ENCODE measurements around the gene TTLL13.
"Not testable (repeated sequence)": the region's sequence is repeated elsewhere in the genome, so short reads cannot be mapped to it uniquely, and the experiment has no call there.

Gene TTLL13

DNA sequence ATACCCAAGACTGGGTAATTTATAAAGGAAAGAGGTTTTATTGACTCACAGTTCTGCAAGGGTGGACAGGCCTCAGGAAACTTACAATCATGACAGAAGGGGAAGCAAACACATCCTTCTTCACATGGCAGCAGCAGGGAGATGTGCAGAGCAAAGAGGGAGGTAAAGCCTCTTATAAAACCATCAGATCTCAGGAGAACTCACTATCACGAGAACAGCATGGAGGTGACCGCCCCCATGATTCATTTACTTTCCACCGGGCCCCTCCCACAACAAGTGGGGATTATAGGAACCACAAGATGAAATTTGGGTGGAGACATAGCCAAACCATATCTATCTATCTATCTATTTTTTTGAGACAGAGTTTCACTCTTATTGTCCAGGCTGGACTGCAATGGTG is 10.0 kb upstream of the TTLL13 start:
- no peak for DNase-seq

- peak in 1 of 14 donors; percentile 11 for DNase-seq
Measured at GRCh38 chr15:90240856-90241255, 8.5 kb upstream of the TTLL13 start.

- DNase-seq: no peak
Measured at GRCh38 chr15:90241343-90242192, 7.8 kb upstream of the TTLL13 start.

DNA sequence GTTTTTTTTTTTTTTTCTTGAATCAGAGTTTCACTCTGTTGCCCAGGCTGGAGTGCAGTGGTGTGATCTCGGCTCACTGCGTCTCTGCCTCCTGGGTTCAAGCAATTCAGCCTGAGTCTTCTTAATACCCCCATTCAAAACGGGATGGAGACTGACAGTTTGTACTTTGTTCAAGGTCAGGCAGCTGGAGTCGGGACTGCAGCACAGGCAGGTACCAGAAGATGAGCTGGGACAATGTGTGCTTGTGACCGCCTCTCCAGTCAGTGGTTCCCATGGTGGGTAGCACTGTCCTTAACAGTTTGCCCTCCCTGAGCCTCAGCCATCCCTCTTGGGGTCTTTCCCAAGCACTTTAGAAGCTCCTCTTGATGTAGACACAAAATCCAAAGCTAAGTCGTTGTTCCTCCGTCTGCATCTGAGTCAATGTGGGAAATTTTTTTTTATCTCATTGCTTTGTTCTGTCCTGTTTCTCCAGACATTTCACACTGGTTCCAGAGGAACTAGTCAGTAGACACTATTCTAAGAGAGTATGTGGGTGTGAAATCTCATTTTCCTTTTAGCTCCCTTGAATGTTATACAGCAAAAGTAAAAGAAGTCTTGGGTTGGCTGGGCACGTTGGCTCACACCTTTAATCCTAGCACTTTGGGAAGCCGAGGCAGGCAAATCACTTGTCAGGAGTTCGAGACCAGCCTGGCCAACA is 5.3 kb upstream of the TTLL13 start:
- DNase-seq: no peak

GRCh38 chr15:90248789-90249202 is 560 bp upstream of the TTLL13 start:
- DNase-seq: no peak

- DNase-seq: no peak
Measured at GRCh38 chr15:90257776-90258175, 8.4 kb downstream of the TTLL13 start.

GRCh38 chr15:90259524-90259923 is 10.2 kb downstream of the TTLL13 start:
- DNase-seq: no peak

DNA sequence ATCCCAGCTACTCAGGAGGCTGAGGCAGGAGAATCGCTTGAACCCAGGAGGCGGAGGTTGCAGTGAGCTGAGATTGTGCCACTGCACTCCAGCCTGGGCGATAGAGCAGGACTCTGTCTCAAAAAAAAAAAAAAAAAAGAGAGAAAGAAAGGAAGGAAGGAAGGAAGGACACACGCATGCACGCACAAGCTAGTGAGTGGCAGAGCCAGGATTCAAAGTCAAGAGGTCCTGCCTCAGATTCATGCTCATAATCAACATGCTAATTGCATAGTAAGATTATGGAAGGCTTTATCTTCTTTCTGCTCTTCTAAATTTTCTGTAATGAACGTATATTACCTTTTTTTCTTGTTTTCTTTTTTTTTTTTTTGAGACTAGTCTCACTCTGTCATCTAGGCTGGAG is 11.4 kb downstream of the TTLL13 start:
- not testable (repeated sequence) for DNase-seq

DNA sequence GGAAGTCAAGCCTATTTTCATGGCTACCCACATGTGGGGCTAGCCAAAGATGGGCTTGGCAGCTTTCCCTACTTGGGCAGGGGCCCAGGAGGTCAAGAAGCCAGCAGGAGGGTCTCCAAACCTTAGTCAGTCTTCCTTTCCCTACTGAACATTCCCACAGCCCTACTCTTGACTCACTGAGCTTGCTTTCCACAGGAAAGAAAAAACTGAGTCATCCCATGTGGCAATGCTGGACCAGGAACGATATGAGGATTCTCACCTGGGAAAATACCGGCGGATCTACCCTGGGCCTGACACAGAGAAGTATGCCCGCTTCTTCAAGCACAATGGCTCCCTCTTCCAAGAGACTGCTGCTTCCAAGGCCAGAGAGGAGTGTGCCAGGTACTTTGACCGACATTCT is 12.5 kb downstream of the TTLL13 start:
- peak in 1 of 14 donors; percentile 13 for DNase-seq

- DNase-seq: no peak
Measured at GRCh38 chr15:90262426-90262825, 13.1 kb downstream of the TTLL13 start.

DNA sequence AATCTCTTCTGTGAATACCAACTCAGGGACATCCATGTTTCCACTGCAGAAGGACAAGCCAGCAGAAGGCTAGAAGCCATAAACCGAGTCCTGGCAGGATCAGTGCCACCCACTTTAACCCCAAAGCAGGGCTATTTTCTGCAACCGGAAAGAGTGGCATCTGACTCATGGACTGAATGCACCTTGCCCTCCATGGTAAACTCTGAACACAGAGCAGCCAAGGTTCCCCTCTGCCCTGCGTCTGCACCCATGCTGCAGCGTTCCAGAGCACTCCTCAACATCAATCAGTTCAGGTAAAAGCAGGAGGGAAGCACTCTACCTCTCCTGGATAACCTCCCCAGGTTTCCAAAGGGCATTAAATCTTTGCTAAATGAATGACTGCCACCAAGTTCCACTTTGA is 15.3 kb downstream of the TTLL13 start:
- no peak for DNase-seq

GRCh38 chr15:90265271-90266060 is 16.1 kb downstream of the TTLL13 start, which contains the start of gene NGRN:
Gene NGRN (plus strand): TSS chr15:90265672. CDS start chr15:90265713, 41 bp downstream.
- DNase-seq: peak; percentile 60 to 96 (median 91)

GRCh38 chr15:90266061-90266431 is 16.7 kb downstream of the TTLL13 start:
- peak in 7 of 14 donors; percentile 29 to 77 (median 60) for DNase-seq

DNA sequence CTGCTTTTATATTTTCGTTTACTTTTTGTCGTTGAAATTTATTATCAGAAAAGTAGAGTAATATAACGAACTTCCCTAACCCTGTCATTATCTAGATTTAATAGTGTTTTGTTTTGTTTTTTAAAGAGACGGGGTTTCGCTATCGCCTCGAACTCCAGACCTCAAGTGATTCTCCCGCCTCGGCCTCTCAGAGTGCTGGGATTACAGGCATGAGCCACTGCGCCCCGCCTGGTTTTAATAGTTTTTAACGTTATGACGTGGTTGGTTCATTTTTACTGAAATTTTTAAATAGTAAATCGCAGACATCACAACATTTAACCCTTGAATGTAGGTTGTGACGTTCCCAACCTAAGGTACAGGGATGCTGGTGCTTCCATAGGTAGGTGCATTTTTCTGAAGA is 17.1 kb downstream of the TTLL13 start:
- DNase-seq: no peak

DNA sequence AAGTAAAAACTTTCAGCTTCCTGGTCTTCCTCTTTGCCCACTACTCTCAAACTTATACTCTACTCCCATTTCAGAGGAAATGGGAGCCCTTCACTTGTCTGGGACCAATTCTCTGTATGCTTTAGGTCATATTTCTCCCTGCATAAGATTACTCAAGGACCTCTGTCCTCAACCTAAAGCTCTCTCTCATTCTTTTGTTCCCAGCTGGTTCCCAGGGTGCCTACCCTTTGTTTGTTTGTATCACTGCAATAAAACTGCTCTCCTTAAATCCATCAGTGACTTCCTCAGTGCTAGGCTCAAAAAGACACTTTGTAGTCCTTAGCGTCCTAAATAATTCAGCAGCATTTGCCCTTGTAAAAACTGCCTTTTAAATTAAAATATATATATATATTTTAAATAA is 19.1 kb downstream of the TTLL13 start:
- DNase-seq: no peak

DNA sequence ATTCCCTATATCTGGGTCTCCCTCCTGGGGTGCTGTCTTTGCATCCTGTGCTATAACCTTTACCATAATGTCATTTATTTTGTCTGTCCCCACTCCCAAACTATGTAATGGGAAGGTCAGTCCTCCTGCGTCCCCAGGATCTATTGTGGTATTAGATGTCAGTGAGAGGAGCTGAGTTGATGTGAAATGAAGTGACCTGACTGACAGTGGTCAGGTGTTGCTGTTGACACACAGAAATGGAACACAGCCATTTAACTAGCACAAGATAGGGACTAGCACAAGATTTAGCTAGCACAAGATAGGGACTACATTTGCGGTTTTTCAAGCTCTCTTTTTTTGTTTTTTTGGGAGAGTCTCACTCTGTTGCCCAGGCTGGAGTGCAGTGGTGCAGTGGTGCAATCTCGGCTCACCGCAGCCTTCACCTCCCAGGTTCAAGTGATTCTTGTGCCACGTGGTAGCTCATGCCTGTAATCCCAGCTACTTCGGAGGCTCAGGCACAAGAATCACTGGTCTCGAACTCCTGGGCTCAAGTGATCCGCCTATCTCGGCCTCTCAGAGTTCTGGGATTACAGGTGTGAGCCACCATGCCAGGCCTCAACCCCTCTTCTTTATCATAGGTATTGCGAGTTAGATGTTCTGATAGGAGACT is 21.3 kb downstream of the TTLL13 start:
- no peak for DNase-seq

DNA sequence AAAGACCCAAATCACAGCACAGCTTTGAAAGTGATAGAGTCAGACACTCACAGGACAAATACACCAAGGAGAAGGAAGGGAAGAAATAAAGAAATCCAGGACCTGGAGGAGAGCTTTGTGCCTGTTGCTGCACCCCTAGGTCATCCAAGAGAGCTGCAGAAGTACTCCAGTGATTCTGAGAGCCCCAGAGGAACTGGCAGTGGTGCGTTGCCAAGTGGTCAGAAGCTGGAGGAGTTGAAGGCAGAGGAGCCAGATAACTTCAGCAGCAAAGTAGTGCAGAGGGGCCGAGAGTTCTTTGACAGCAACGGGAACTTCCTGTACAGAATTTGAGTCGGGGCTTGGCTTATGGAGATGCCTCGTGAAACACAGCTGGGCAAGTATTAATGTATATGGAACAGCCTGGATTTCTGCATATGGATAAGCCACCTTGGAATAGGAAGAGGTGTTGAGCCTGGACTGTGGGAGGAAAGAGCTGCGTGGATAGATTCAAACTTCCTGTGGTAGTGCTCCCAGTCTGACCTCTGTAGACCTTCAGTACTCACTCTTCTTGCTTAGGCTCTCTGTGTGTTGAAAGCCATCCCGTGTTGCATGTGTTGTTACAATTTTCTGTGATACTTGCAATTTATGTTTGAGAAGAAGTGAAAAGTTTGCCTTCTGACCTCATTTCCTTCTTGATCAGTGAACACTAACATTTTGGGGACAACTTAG is 22.3 kb downstream of the TTLL13 start:
- no peak for DNase-seq

GRCh38 chr15:90278467-90278866 is 29.1 kb downstream of the TTLL13 start:
- not testable (repeated sequence) for DNase-seq

DNA sequence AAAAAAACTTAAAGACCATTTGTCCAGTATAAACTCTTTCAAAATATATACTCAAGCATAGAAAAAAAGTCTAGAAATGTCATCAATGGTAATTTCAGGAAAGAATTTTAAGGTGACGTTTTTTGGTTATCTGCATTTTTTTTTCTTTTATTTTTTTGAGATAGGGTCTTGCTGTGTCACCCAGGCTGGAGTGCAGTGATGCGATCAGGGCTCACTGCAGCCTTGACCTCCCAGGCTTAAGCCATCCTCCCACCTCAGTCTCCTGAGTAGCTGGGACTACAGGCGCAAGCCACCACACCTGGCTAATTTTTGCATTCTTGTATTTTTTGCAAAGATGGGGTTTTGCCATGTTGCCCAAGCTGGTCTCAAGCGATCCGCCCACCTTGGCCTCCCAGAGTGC is 31.4 kb downstream of the TTLL13 start:
- DNase-seq: not testable (repeated sequence)

DNA sequence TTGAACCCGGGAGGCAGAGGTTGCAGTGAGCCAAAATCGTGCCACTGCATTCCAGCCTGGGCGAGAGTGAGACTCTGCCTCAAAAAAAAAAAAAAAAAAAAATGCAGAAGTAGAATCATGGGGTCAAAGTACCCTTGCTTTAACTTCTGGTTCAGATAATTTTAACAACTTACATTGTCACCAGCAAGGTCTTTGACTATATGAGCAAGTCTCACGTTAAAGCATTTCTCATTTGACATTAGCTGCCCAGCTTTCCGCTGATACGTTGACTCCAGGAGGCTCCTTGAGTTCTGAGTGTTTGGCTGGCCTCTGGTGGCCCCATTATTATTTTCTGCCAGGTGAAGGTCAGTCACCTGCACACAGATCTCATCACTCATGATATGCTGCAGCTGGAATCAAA is 32.3 kb downstream of the TTLL13 start:
- DNase-seq: not testable (repeated sequence)

DNA sequence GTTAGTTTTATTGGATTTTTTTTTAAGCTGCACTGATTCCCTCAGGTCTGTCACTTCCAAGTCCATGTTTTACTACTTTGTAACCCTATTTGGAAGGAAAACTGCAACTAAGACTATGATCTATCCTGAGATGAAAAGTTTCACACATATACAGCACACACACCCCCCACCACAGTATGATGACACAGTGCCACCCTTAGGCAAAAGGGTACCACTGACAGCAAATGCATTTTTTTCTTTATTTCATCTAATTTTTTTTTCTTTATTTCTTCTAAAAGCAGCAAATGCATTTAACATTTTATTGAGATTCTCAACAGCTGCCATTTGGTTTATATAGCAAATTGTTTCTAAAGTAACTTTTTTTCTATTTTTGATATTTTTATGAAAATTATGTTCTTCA is 37.3 kb downstream of the TTLL13 start:
- DNase-seq: no peak

- DNase-seq: no peak
Measured at GRCh38 chr15:90287101-90287500, 37.7 kb downstream of the TTLL13 start.
